Caco-2 (cell line): Measurements from ENCODE around the gene PRDX2. TPM values are rescaled to one million over a fixed set of nuclear protein-coding genes. Genes with fewer than 3 reads are reported as not detected.

Experiments used
- BruUV-seq: library from RNA; stranded (reverse); fragments of 400-500 nt; replicated peaks from 2 replicates; lab custom pipeline; 2021; lab: Mats Ljungman, UMichigan
- CTCF ChIA-PET: fragments of 300-600 bp; sonication (Branson Sonifier 250); formaldehyde crosslinking; loops from one replicate; lab custom pipeline; 2022; ENCODE audit warnings: antibody characterized with exemption; lab: Charles Lee
- POLR2A ChIA-PET: fragments of 300-600 bp; sonication (Branson Sonifier 250); formaldehyde crosslinking; loops from one replicate; lab custom pipeline; 2022; ENCODE audit warnings: antibody characterized with exemption; lab: Charles Lee
- DNase-seq, 2 experiments: peaks; one replicate each; pipeline versions ENCODE4 v3.0.0 to v3.0.0-alpha.2; 2020 to 2022
- H3K27me3 ChIP-seq: replicated peaks from 2 replicates; pipeline ENCODE4 v1.6.0; 2011; ENCODE audit warnings: low read length; ENCODE audit not compliant: control insufficient read depth, insufficient read depth
- H3K36me3 ChIP-seq: 2 replicates; pipeline ENCODE4 v1.5.1; 2011; ENCODE audit warnings: low read length; ENCODE audit not compliant: control insufficient read depth, insufficient read depth
- H3K4me1 ChIP-seq: fragments of 250-450 bp; sonication (Bioruptor Pico); 2 replicates; pipeline ENCODE4 v1.5.1; 2020; ENCODE audit warnings: mild to moderate bottlenecking
- H3K4me3 ChIP-seq: 2 replicates; pipeline ENCODE4 v1.5.1; 2011; ENCODE audit warnings: low read depth, mild to moderate bottlenecking, control low read depth, low read length
- H3K9me3 ChIP-seq: fragments of 250-450 bp; sonication (Bioruptor Pico); 2 replicates; pipeline ENCODE4 v1.5.1; 2020; ENCODE audit warnings: mild to moderate bottlenecking, moderate library complexity
- H3K27ac Mint-ChIP-seq: one replicate; pipeline ENCODE4 v1.8.0; 2022; ENCODE audit warnings: mixed read lengths; ENCODE audit not compliant: unreplicated experiment
- H3K27me3 Mint-ChIP-seq: one replicate; pipeline ENCODE4 v1.8.0; 2022; ENCODE audit warnings: mixed read lengths; ENCODE audit not compliant: insufficient read depth, unreplicated experiment
- H3K36me3 Mint-ChIP-seq: one replicate; pipeline ENCODE4 v1.8.0; 2022; ENCODE audit warnings: mild to moderate bottlenecking, mixed read lengths; ENCODE audit not compliant: insufficient read depth, unreplicated experiment
- H3K4me1 Mint-ChIP-seq: one replicate; pipeline ENCODE4 v1.8.0; 2022; ENCODE audit warnings: low read depth, mixed read lengths; ENCODE audit not compliant: unreplicated experiment
- H3K4me3 Mint-ChIP-seq: one replicate; pipeline ENCODE4 v1.8.0; 2022; ENCODE audit warnings: mild to moderate bottlenecking, moderate library complexity, mixed read lengths; ENCODE audit not compliant: unreplicated experiment
- H3K9me3 Mint-ChIP-seq: one replicate; pipeline ENCODE4 v1.8.0; 2022; ENCODE audit warnings: mixed read lengths; ENCODE audit not compliant: unreplicated experiment
- intact Hi-C: fragments of 100-400 bp; cut with micrococcal nuclease; formaldehyde crosslinking; loops from one replicate; pipeline ENCODE4 v1.10.0; 2022; ENCODE audit not compliant: unreplicated experiment
- total RNA-seq: library from RNA; stranded (reverse); gene quantifications from 2 replicates; pipeline ENCODE4 v1.2.3, GENCODE V29; 2022
- TF ChIP-seq, protein P1 (sequence below), 2 experiments: fragments of 200-600 bp in 1 of 2; IDR thresholded peaks; 1 replicate in 1 of 2; 2 replicates in 1 of 2; pipeline versions ENCODE4 v1.5.1 to v1.8.0; 2011 to 2022; ENCODE audit warnings: antibody characterized with exemption in 1 of 2, control low read depth in 1 of 2, inconsistent platforms in 1 of 2, low read depth in 1 of 2, low read length in 1 of 2, mild to moderate bottlenecking in 1 of 2, moderate library complexity in 1 of 2; ENCODE audit not compliant: insufficient read depth in 1 of 2, severe bottlenecking in 1 of 2, unreplicated experiment in 1 of 2

The PRDX2 gene
- total RNA-seq, 1 experiment from 2014 or later: 265 TPM

GRCh38 chr19:12841094-12841493 lies 39.5 kb upstream of the PRDX2 start:
- DNase-seq: peak in 1 of 2 experiments; percentile 57
- no peaks in the 10 kb centered on the region for H3K27me3 ChIP-seq
- ChIA-PET POLR2A (no interaction called here), CTCF (no interaction called here)
- TF ChIP-seq, protein P1, sequence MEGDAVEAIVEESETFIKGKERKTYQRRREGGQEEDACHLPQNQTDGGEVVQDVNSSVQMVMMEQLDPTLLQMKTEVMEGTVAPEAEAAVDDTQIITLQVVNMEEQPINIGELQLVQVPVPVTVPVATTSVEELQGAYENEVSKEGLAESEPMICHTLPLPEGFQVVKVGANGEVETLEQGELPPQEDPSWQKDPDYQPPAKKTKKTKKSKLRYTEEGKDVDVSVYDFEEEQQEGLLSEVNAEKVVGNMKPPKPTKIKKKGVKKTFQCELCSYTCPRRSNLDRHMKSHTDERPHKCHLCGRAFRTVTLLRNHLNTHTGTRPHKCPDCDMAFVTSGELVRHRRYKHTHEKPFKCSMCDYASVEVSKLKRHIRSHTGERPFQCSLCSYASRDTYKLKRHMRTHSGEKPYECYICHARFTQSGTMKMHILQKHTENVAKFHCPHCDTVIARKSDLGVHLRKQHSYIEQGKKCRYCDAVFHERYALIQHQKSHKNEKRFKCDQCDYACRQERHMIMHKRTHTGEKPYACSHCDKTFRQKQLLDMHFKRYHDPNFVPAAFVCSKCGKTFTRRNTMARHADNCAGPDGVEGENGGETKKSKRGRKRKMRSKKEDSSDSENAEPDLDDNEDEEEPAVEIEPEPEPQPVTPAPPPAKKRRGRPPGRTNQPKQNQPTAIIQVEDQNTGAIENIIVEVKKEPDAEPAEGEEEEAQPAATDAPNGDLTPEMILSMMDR (IDR thresholded peaks at IDR 0.05; ENCODE audit: insufficient read depth in 1 of 2, low read depth in 1 of 2, low read length in 1 of 2, severe bottlenecking in 1 of 2, unreplicated experiment in 1 of 2): no peak
- Mint-ChIP-seq H3K27me3 (peaks cover 15% of the 10 kb centered on the region), H3K27ac (no peak overlapping the region), H3K4me1 (peaks cover 8% of the 10 kb centered on the region), H3K36me3 (peaks cover 6% of the 10 kb centered on the region), H3K4me3 (peak overlapping the region; percentile 58), H3K9me3 (no peaks in the 10 kb centered on the region)
- H3K4me3 ChIP-seq: no peak overlapping the region
- H3K4me1 ChIP-seq: peaks cover 6% of the 10 kb centered on the region; the same call in 1 of the 2 replicates
- BruUV-seq: no TSS peak
- intact Hi-C loops: no loop called here
- H3K9me3 ChIP-seq: no peaks in the 10 kb centered on the region
- H3K36me3 ChIP-seq: no peaks in the 10 kb centered on the region

DNA sequence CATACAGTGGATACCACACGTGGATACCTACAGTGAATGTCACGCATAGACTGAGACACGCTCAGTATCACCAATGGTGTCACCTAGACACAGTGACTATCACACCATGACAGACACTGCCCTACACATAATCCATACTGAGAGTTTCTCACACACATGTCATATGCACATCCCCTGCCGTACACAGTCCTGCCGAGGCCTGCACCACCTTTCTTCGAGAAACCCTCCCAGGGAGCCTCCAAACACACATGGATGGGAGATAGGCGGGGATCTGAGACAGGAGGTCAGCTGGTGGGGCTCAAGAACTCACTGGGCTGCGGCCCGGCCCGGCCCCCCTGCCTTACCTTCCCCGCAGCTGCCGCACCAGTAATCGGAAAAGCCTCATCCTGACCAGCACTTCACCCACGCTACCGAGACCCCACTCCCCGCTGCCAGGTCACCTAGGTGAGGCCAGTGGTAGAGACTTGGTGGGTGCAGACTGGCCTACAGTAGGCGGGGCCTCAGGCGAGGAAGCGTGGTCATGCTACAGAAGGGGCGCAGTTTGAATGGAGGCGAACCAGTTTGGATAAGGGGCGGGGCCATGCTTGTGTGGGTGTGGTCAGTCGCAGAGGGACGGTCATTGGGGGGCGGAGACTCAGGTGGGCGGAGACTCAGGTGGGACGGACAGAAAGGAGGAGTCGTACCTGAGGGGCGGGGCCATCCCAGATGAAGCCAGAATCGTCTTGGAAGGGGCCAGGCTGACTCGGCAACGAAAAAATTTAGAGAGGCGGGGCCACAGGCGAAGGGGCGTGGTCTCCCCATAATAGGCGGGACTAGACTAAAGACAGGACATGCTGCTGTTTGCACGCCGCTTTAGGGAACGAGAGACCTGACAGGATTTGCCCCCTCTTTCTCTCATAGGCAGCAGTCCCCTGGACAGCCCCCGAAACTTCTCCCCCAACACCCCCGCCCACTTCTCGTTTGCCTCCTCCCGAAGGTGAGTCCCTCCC lies 38.8 kb upstream of the PRDX2 start:
- POLR2A ChIA-PET: no interaction called here
- DNase-seq: peak; percentile 76 to 85
- Mint-ChIP-seq H3K27ac (no peak overlapping the region), H3K9me3 (no peaks in the 10 kb centered on the region), H3K4me1 (peaks cover 8% of the 10 kb centered on the region), H3K27me3 (peaks cover 15% of the 10 kb centered on the region), H3K4me3 (peak overlapping the region; percentile 58), H3K36me3 (peaks cover 6% of the 10 kb centered on the region)
- no TSS peak for BruUV-seq
- CTCF ChIA-PET: no interaction called here
- Histone ChIP-seq H3K9me3 (no peaks in the 10 kb centered on the region), H3K4me3 (no peak overlapping the region), H3K4me1 (peaks cover 6% of the 10 kb centered on the region; the same call in 1 of the 2 replicates), H3K27me3 (no peaks in the 10 kb centered on the region), H3K36me3 (no peaks in the 10 kb centered on the region)
- intact Hi-C loops: no loop called here
- TF ChIP-seq, protein P1 (IDR thresholded peaks at IDR 0.05; ENCODE audit: insufficient read depth in 1 of 2, low read depth in 1 of 2, low read length in 1 of 2, severe bottlenecking in 1 of 2, unreplicated experiment in 1 of 2): no peak

DNA sequence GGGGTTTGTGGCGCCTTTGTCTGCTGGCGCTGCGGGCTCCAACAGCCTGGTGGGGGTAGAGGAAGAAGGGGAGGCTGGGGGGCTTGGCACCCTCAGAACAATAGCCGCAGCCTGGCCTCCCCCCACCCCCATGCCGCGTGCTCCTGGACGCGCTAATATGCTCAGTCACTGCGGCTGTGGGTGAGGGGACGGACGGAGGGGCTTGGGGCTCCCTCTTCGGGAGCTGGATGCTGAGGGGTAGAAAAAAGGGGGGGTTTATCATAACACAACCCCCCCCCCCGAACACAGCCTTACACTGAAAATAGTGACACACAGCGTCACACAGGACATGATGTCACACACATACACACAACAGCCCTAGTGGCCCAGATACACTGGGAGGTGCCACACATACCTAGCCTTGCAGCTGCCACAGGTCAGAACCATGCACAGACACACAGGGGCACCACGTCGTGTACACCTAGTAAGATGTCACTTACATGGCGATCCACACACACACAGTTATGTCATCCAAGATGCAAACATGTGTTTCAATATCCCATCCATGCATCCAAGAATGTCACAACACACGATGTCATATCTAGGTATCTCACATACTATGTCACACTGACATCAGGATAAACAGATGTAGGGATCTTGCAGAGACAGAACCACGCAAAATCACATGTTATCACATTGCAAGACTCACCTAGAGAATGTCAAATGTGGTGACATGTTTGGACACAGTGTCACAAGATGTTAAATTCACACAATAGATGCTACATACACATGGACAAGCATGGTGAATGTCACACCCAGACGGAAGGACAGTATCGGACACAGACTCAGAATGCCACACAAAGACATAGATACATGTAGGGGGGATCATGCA lies 37.5 kb upstream of the PRDX2 start:
- intact Hi-C loops: loop anchor here (5.0 kb wide), 1 partner anchor 37 kb away; the partner anchor contains the start of genes PRDX2 and THSD8
- Mint-ChIP-seq H3K4me1 (peaks cover 8% of the 10 kb centered on the region), H3K9me3 (no peaks in the 10 kb centered on the region), H3K27ac (no peak overlapping the region), H3K27me3 (peaks cover 15% of the 10 kb centered on the region), H3K36me3 (peaks cover 6% of the 10 kb centered on the region), H3K4me3 (peak overlapping the region; percentile 75)
- ChIA-PET POLR2A (no interaction called here), CTCF (no interaction called here)
- BruUV-seq: no TSS peak
- TF ChIP-seq, protein P1 (IDR thresholded peaks at IDR 0.05; ENCODE audit: insufficient read depth in 1 of 2, low read depth in 1 of 2, low read length in 1 of 2, severe bottlenecking in 1 of 2, unreplicated experiment in 1 of 2): no peak
- Histone ChIP-seq H3K9me3 (no peaks in the 10 kb centered on the region), H3K4me1 (peaks cover 12% of the 10 kb centered on the region), H3K27me3 (no peaks in the 10 kb centered on the region), H3K36me3 (no peaks in the 10 kb centered on the region), H3K4me3 (peak overlapping the region; percentile 45)
- DNase-seq: no peak
